Activated naive CD4-positive, alpha-beta T cell treated with anti-CD3 and anti-CD28 coated beads for 36 hours (primary cell): ENCODE results near the gene DNAL1. TPM values are rescaled to one million over a fixed set of nuclear protein-coding genes. Genes with fewer than 3 reads are reported as not detected.

Source experiments
- CTCF ChIA-PET: fragments of 350-600 bp; sonication (Branson Sonifier 250); formaldehyde crosslinking; loops from one replicate; lab custom pipeline; 2021; ENCODE audit warnings: antibody characterized with exemption; lab: Charles Lee
- DNase-seq: peaks from one replicate; pipeline ENCODE4 v3.0.0-alpha.2; 2020
- H3K27ac Mint-ChIP-seq: one replicate; pipeline ENCODE4 v1.8.0; 2021; ENCODE audit warnings: mild to moderate bottlenecking, mixed read lengths
- H3K27me3 Mint-ChIP-seq: one replicate; pipeline ENCODE4 v1.8.0; 2021; ENCODE audit warnings: low read depth, mixed read lengths
- H3K36me3 Mint-ChIP-seq: one replicate; pipeline ENCODE4 v1.8.0; 2021; ENCODE audit warnings: low read depth, mixed read lengths
- H3K4me1 Mint-ChIP-seq: one replicate; pipeline ENCODE4 v1.8.0; 2021; ENCODE audit warnings: low read depth, mixed read lengths
- H3K4me3 Mint-ChIP-seq: one replicate; pipeline ENCODE4 v1.8.0; 2021; ENCODE audit warnings: mild to moderate bottlenecking, moderate library complexity, mixed read lengths
- H3K9me3 Mint-ChIP-seq: one replicate; pipeline ENCODE4 v1.8.0; 2021; ENCODE audit warnings: mixed read lengths
- intact Hi-C: fragments of 100-400 bp; cut with micrococcal nuclease; formaldehyde crosslinking; loops from one replicate; pipeline ENCODE4 v1.15.1; 2023
- total RNA-seq, 2 experiments: library from RNA; stranded (reverse); gene quantifications; one replicate each; pipeline ENCODE4 v1.2.3, GENCODE V29; 2021

Gene DNAL1
- 1 to 10 TPM; 4.4 TPM for total RNA-seq

GRCh38 chr14:73644531-73645247 is at the start of gene DNAL1:
DNAL1 (plus strand) TSS chr14:73644986; CDS start chr14:73645040, 54 bp downstream.
- H3K4me1 Mint-ChIP-seq: peaks cover 17% of the 10 kb centered on the region
- H3K36me3 Mint-ChIP-seq: no peaks in the 10 kb centered on the region
- H3K4me3 Mint-ChIP-seq: peak within 1 kb of the TSS; percentile 92
- no peaks in the 10 kb centered on the region for H3K27me3 Mint-ChIP-seq
- peak within 1 kb of the TSS; percentile 86 for H3K27ac Mint-ChIP-seq
- intact Hi-C loops: loop anchor here (2.0 to 5.0 kb wide), 2 partner anchors 68 to 76 kb away; partner anchors contain the start of genes ACOT2 and PNMA1
- H3K9me3 Mint-ChIP-seq: no peaks in the 10 kb centered on the region
- peak; percentile 93 for DNase-seq
- CTCF ChIA-PET: interaction anchor here (0.6 to 1.3 kb wide), 2 partner anchors 11 to 503 kb away, joined by 4 read pairs; no protein-coding TSS in a partner anchor

DNA sequence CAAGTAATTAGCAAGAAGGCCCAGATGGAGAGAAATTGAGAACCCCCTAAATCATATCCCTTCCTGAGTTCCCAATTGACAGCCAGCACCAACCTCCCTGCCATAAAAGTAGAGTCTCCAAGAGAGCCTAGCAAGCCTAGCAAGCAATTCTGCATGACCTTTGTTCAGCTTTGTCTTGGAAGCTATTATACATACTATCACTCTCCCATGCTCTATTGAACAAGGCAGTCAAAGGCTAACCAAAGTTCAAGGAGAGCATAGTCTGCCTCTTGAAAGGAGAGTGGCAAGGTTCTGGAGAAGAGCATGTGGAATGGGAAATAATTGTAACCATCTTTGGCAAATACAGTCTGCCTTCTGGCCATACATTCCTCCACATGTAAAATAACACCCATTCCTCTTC is 45.3 kb upstream of the DNAL1 start:
- intact Hi-C loops: no loop called here
- CTCF ChIA-PET: no interaction called here
- Mint-ChIP-seq H3K9me3 (no peaks in the 10 kb centered on the region), H3K27me3 (no peaks in the 10 kb centered on the region), H3K4me1 (no peaks in the 10 kb centered on the region), H3K27ac (no peak overlapping the region), H3K4me3 (no peak overlapping the region), H3K36me3 (no peaks in the 10 kb centered on the region)
- no peak for DNase-seq

- H3K27ac Mint-ChIP-seq: no peak overlapping the region
- H3K36me3 Mint-ChIP-seq: no peaks in the 10 kb centered on the region
- intact Hi-C loops: no loop called here
- no peak for DNase-seq
- H3K4me1 Mint-ChIP-seq: no peaks in the 10 kb centered on the region
- CTCF ChIA-PET: interaction anchor here (0.7 kb wide), 1 partner anchor 160 kb away, joined by 3 read pairs; no protein-coding TSS in a partner anchor
- H3K4me3 Mint-ChIP-seq: no peak overlapping the region
- H3K9me3 Mint-ChIP-seq: no peaks in the 10 kb centered on the region
- H3K27me3 Mint-ChIP-seq: no peaks in the 10 kb centered on the region
These were observed 41.8 kb upstream of the DNAL1 start for GRCh38 chr14:73602994-73603393.

GRCh38 chr14:73606271-73606670 is 38.5 kb upstream of the DNAL1 start:
- H3K4me1 Mint-ChIP-seq: no peaks in the 10 kb centered on the region
- CTCF ChIA-PET: interaction anchor here (1.0 kb wide), 1 partner anchor 37 kb away, joined by 5 read pairs; the partner anchor contains the start of gene ACOT2
- no peaks in the 10 kb centered on the region for H3K9me3 Mint-ChIP-seq

GRCh38 chr14:73607241-73607640 is 37.5 kb upstream of the DNAL1 start:
- intact Hi-C loops: no loop called here
- Mint-ChIP-seq H3K4me3 (no peak overlapping the region), H3K27me3 (no peaks in the 10 kb centered on the region), H3K27ac (no peak overlapping the region), H3K4me1 (peaks cover 2% of the 10 kb centered on the region), H3K9me3 (no peaks in the 10 kb centered on the region), H3K36me3 (no peaks in the 10 kb centered on the region)
- no peak for DNase-seq
- CTCF ChIA-PET: interaction anchor here (0.7 to 1.0 kb wide), 2 partner anchors 18 to 38 kb away, joined by 3 to 5 read pairs; partner anchors contain the start of gene ACOT2

More at GRCh38 chr14:73606271-73606670, 38.5 kb upstream of the DNAL1 start:
- Mint-ChIP-seq H3K4me3 (no peak overlapping the region), H3K27ac (no peak overlapping the region), H3K36me3 (no peaks in the 10 kb centered on the region), H3K27me3 (no peaks in the 10 kb centered on the region)
- intact Hi-C loops: no loop called here
- DNase-seq: no peak

DNA sequence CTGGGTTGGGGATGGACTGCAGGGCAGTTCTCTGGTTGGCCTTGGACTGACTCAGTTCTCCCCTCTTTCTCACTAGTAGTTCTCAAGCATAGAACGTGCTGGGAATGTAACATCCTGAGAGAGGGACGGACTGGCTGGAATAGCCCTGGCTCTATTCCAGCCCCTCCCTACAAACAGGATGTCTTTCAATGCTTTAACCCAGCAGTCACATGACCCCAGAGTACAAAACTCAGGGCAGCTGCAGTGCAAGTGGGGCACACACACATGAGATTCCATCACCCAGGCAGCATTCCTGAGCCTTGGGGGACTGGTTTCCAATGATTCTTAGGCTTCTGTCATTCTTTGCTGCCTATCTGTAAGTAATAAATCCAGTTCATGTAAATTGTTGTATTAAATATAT is 34.1 kb upstream of the DNAL1 start:
- Mint-ChIP-seq H3K36me3 (no peaks in the 10 kb centered on the region), H3K4me1 (peaks cover 3% of the 10 kb centered on the region), H3K27me3 (no peaks in the 10 kb centered on the region), H3K9me3 (no peaks in the 10 kb centered on the region), H3K27ac (no peak overlapping the region), H3K4me3 (no peak overlapping the region)
- no peak for DNase-seq
- CTCF ChIA-PET: no interaction called here
- intact Hi-C loops: no loop called here

GRCh38 chr14:73612339-73613045 is 32.3 kb upstream of the DNAL1 start, which contains the start of gene ACOT6:
ACOT6 (plus strand) TSS chr14:73612517; CDS start chr14:73612572, 55 bp downstream.
- Mint-ChIP-seq H3K9me3 (no peaks in the 10 kb centered on the region), H3K4me1 (peaks cover 3% of the 10 kb centered on the region), H3K27me3 (no peaks in the 10 kb centered on the region), H3K27ac (no peak within 1 kb of the TSS), H3K36me3 (no peaks in the 10 kb centered on the region), H3K4me3 (peak within 1 kb of the TSS; percentile 79)
- CTCF ChIA-PET: interaction anchor here (0.6 to 2.6 kb wide), 7 partner anchors 20 to 110 kb away, joined by 3 to 13 read pairs (median 4); no protein-coding TSS in a partner anchor
- intact Hi-C loops: no loop called here
- peak; percentile 58 for DNase-seq

GRCh38 chr14:73613046-73613383 is 31.8 kb upstream of the DNAL1 start:
- H3K4me1 Mint-ChIP-seq: peaks cover 3% of the 10 kb centered on the region
- DNase-seq: no peak
- no peaks in the 10 kb centered on the region for H3K36me3 Mint-ChIP-seq
- no peak overlapping the region for H3K27ac Mint-ChIP-seq
- intact Hi-C loops: no loop called here
- H3K9me3 Mint-ChIP-seq: no peaks in the 10 kb centered on the region
- H3K27me3 Mint-ChIP-seq: no peaks in the 10 kb centered on the region
- peak overlapping the region; percentile 79 for H3K4me3 Mint-ChIP-seq
- CTCF ChIA-PET: interaction anchor here (0.6 to 2.6 kb wide), 6 partner anchors 20 to 111 kb away, joined by 3 to 13 read pairs (median 6); no protein-coding TSS in a partner anchor

DNA sequence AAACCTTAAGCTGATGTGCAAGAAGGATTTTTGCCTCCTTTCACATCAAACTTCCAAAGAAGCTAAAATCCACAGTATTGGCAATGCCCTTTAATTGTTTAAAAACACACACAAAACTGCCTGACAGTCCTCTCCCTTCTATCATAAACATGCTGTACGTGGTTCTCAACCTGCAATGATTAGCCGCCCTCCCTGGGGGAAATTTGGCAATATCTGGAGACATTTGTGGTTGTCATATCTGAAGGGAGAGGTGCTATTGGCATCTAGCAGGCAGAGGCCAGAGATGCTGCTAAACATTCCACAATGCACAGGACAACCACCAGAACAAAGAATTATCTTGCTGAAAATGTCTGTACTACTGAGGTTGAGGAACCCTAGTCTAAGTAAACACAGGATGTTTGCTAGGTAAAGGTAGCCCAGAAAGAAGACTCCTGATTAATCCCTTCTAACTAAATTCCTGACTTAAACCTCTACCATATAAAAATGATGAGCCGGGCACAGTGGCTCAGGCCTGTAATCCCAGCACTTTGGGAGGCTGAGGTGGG is 31.3 kb upstream of the DNAL1 start:
- no peak for DNase-seq
- intact Hi-C loops: no loop called here

GRCh38 chr14:73616831-73617230 is 28.0 kb upstream of the DNAL1 start:
- H3K36me3 Mint-ChIP-seq: no peaks in the 10 kb centered on the region
- no peaks in the 10 kb centered on the region for H3K27me3 Mint-ChIP-seq
- H3K4me3 Mint-ChIP-seq: no peak overlapping the region
- no peaks in the 10 kb centered on the region for H3K9me3 Mint-ChIP-seq
- peaks cover 3% of the 10 kb centered on the region for H3K4me1 Mint-ChIP-seq
- intact Hi-C loops: no loop called here
- DNase-seq: no peak
- CTCF ChIA-PET: interaction anchor here (0.6 kb wide), 1 partner anchor 100 kb away, joined by 3 read pairs; no protein-coding TSS in a partner anchor
- no peak overlapping the region for H3K27ac Mint-ChIP-seq

More for the DNA sequence above, 31.3 kb upstream of the DNAL1 start:
- CTCF ChIA-PET: interaction anchor here (0.6 to 2.6 kb wide), 6 partner anchors 20 to 111 kb away, joined by 3 to 13 read pairs (median 6); no protein-coding TSS in a partner anchor
- peaks cover 3% of the 10 kb centered on the region for H3K4me1 Mint-ChIP-seq
- H3K9me3 Mint-ChIP-seq: no peaks in the 10 kb centered on the region
- H3K36me3 Mint-ChIP-seq: no peaks in the 10 kb centered on the region
- H3K27ac Mint-ChIP-seq: no peak overlapping the region
- H3K27me3 Mint-ChIP-seq: no peaks in the 10 kb centered on the region
- peak overlapping the region; percentile 79 for H3K4me3 Mint-ChIP-seq

DNA sequence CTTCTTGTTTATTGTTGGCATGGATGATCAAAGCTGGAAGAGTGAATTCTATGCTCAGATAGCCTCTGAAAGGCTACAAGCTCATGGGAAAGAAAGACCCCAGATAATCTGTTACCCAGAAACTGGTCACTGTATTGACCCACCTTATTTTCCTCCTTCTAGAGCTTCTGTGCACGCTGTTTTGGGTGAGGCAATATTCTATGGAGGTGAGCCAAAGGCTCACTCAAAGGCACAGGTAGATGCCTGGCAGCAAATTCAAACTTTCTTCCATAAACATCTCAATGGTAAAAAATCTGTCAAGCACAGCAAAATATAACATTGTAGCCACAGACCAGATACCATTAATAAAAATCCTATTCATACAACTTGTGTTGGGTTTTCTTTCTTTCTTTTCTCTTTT is 25.3 kb upstream of the DNAL1 start:
- Mint-ChIP-seq H3K36me3 (no peaks in the 10 kb centered on the region), H3K27me3 (no peaks in the 10 kb centered on the region), H3K9me3 (no peaks in the 10 kb centered on the region), H3K27ac (no peak overlapping the region), H3K4me1 (no peaks in the 10 kb centered on the region), H3K4me3 (no peak overlapping the region)
- CTCF ChIA-PET: interaction anchor here (1.0 to 1.3 kb wide), 2 partner anchors 14 to 111 kb away, joined by 4 to 5 read pairs; no protein-coding TSS in a partner anchor
- intact Hi-C loops: no loop called here
- DNase-seq: no peak

DNA sequence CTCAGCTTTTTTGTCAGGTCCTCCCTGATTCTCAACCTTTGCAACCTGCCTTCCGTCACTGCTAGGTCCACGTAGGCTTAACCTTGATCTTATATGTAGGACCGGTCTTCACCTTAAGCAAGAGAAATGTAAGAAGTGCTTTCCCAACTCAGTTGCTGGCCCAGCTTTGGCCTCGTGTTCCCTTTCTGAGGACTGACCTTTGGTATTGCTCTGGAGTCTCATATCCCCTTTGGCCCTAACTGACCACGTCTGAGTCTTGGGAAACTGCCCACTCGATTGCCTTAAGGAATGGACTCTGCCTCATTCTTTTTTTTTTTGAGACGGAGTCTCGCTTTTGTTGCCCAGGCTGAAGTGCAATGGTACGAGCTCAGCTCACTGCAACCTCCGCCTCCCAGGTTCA is 24.5 kb upstream of the DNAL1 start:
- no peaks in the 10 kb centered on the region for H3K36me3 Mint-ChIP-seq
- CTCF ChIA-PET: no interaction called here
- no peak overlapping the region for H3K4me3 Mint-ChIP-seq
- H3K27me3 Mint-ChIP-seq: no peaks in the 10 kb centered on the region
- DNase-seq: no peak
- H3K4me1 Mint-ChIP-seq: no peaks in the 10 kb centered on the region
- intact Hi-C loops: no loop called here
- H3K27ac Mint-ChIP-seq: no peak overlapping the region
- no peaks in the 10 kb centered on the region for H3K9me3 Mint-ChIP-seq
